ENCODE results near the gene CTU2. TPM values are rescaled to one million over a fixed set of nuclear protein-coding genes. Genes with fewer than 3 reads are reported as not detected.

Gene CTU2
- total and polyA plus RNA-seq, 9 of the 15 experiments (the other 6 are each of a cell fraction or from before 2014, with no cell fraction given), result 1.3 to 105 (median 23.2) TPM

- no peak for TF ChIP-seq MTF1 (CRISPR knock-in tag; IDR thresholded peaks at IDR 0.05; ENCODE audit: borderline replicate concordance)
- TF ChIP-seq MTA2 (IDR thresholded peaks at IDR 0.05; ENCODE audit: low read depth), result no peak
- no peak for TF ChIP-seq ESRRB (CRISPR knock-in tag; IDR thresholded peaks at IDR 0.05; ENCODE audit: borderline replicate concordance)
Measured at GRCh38 chr16:88759245-88759975, 53.1 kb downstream of the CTU2 start (continued).

GRCh38 chr16:88759976-88760350 lies 53.7 kb downstream of the CTU2 start:
- DNase-seq (ENCODE audit: extremely low read depth in 1 of 4, low spot score in 3 of 4) (no peak), ATAC-seq (no peak), FAIRE-seq (no peak)
- H3K9me1 ChIP-seq (ENCODE audit: control insufficient read depth, insufficient read depth, low read length), result peaks cover 39% of the 10 kb centered on the region
- ChIA-PET CTCF (ENCODE audit: low intra/inter-chr PET ratio) (no interaction called here), POLR2A (interaction anchor here (0.7 to 8.9 kb wide), 6 partner anchors 11 to 803 kb away, joined by 3 to 102 read pairs (median 4); no protein-coding TSS in a partner anchor)
- in situ Hi-C loops (cut with MboI) (no loop called here), intact Hi-C loops (cut with micrococcal nuclease) (no loop called here)
- no TSS peak for BruUV-seq (replicated peaks)
- H3K4me2 ChIP-seq (ENCODE audit: insufficient read depth, low read length), result no peak overlapping the region
- TF ChIP-seq POLR2G (IDR thresholded peaks at IDR 0.05; ENCODE audit: low read depth, low read length) (peak; percentile 66), WHSC1 (IDR thresholded peaks at IDR 0.05; ENCODE audit: low read length) (no peak)
- H2AFZ ChIP-seq (ENCODE audit: low read depth, low read length), result no peak overlapping the region
- H4K20me1 ChIP-seq (replicated peaks; ENCODE audit: control insufficient read depth, insufficient read depth, low read length), result peaks cover 85% of the 10 kb centered on the region
- WGBS (ENCODE audit: insufficient coverage, low coverage, missing lambda C conversion rate), result 93% methylated on average over 18 of the region's 22 CpGs
- H3K36me3 ChIP-seq (ENCODE audit: control insufficient read depth, insufficient read depth, low read length), result peaks cover 93% of the 10 kb centered on the region
- peak overlapping the region in 1 of 2 experiments; percentile 18; a peak in 2 of 4 replicates for H3K9ac ChIP-seq (ENCODE audit: insufficient read depth in 1 of 2, low read depth in 2 of 2, low read length in 2 of 2)
- peak overlapping the region; percentile 44; the same call in 1 of the 3 replicates for H3K27ac ChIP-seq (ENCODE audit: extremely low read depth, low read depth, low read length)
- no peaks in the 10 kb centered on the region for H3K27me3 ChIP-seq (ENCODE audit: control insufficient read depth in 2 of 2, insufficient read depth in 2 of 2, low read length in 2 of 2)
- no peak overlapping the region for H3K4me3 ChIP-seq
- no peaks in the 10 kb centered on the region for H3K9me3 ChIP-seq (replicated peaks; ENCODE audit: control insufficient read depth, insufficient read depth, low read depth, low read length)
- H3K79me2 ChIP-seq (ENCODE audit: control insufficient read depth, insufficient read depth, low read length), result peaks cover 96% of the 10 kb centered on the region
- peaks cover 24 to 93% of the 10 kb centered on the region in 2 experiments for H3K4me1 ChIP-seq (replicated peaks in 1 of 2; ENCODE audit: control insufficient read depth in 2 of 2, insufficient read depth in 2 of 2, low read length in 2 of 2)
